ENCODE results near the gene SOCS1.

DNA sequence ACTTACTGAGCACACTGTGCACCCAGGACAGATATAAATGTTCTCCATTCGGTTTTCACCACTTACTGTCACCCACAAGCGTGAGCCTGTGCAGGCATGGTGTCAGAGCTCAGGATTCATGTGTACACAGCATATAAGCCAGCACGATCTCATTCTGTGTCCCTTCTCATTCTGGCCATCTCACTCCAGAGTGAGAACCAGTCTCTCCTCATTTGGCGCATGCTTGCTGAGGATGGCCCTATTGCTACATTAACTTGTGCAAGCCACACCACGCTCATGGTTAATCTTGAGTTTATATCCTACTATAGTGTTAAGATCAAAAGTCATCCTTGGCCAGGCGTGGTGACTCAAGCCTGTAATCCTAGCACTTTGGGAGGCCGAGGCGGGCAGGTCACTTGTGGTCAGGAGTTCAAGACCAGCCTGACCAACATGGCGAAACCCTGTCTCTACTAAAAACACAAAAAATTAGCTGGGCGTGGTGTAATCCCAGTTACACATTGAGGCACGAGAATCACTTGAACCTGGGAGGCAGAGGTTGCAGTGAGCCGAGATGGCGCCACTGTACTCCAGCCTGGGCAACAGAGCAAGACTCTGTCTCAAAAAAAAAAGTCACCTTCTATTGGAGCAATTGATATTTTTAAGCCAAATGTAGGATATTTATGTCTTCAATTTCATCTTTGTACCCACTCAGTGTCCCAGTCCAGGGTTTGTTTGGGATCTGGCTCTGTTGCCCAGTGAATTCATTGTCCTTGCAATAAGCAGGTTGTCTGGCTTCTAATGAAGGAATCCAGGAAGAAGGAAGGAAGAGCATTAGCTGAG, 20.9 kb downstream of the SOCS1 start:
- TF ChIP-seq, protein P1, sequence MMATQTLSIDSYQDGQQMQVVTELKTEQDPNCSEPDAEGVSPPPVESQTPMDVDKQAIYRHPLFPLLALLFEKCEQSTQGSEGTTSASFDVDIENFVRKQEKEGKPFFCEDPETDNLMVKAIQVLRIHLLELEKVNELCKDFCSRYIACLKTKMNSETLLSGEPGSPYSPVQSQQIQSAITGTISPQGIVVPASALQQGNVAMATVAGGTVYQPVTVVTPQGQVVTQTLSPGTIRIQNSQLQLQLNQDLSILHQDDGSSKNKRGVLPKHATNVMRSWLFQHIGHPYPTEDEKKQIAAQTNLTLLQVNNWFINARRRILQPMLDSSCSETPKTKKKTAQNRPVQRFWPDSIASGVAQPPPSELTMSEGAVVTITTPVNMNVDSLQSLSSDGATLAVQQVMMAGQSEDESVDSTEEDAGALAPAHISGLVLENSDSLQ (IDR thresholded peaks at IDR 0.05): no peak
- TF ChIP-seq FOXM1 (IDR thresholded peaks at IDR 0.05; ENCODE audit: borderline replicate concordance): no peak
- no peak for TF ChIP-seq ZNF384 (IDR thresholded peaks at IDR 0.05)
- TF ChIP-seq NFRKB (IDR thresholded peaks at IDR 0.05): no peak
- TF ChIP-seq LEF1 (IDR thresholded peaks at IDR 0.05; ENCODE audit: borderline replicate concordance): no peak
- TF ChIP-seq BHLHE40 (IDR thresholded peaks at IDR 0.05; ENCODE audit: borderline replicate concordance): no peak
- TF ChIP-seq SP1 (IDR thresholded peaks at IDR 0.05): no peak
- no peak for TF ChIP-seq TARDBP (IDR thresholded peaks at IDR 0.05)
- TF ChIP-seq FOXK2 (IDR thresholded peaks at IDR 0.05): no peak
- no peak for TF ChIP-seq SUZ12 (IDR thresholded peaks at IDR 0.05)
- TF ChIP-seq FOXA1 (IDR thresholded peaks at IDR 0.05): no peak

Data from HEK293T (cell line).